Choroid plexus epithelial cell (primary cell): ENCODE data around the gene GNRH2.

ENCODE experiments used
- DNase-seq: peaks from one replicate; pipeline ENCODE4 v3.0.0-alpha.2; 2010; ENCODE audit warnings: low read depth
- H3K4me3 ChIP-seq: 2 replicates; pipeline ENCODE4 v1.5.1; 2011; ENCODE audit warnings: low read depth, mild to moderate bottlenecking, control low read depth, low read length, moderate library complexity
- TF ChIP-seq, protein P1 (sequence below): conservative IDR thresholded peaks from 2 replicates; pipeline ENCODE4 v1.5.1; 2011; ENCODE audit warnings: low read depth, mild to moderate bottlenecking, control low read depth, inconsistent platforms, low read length, moderate library complexity

GNRH2 gene

DNA sequence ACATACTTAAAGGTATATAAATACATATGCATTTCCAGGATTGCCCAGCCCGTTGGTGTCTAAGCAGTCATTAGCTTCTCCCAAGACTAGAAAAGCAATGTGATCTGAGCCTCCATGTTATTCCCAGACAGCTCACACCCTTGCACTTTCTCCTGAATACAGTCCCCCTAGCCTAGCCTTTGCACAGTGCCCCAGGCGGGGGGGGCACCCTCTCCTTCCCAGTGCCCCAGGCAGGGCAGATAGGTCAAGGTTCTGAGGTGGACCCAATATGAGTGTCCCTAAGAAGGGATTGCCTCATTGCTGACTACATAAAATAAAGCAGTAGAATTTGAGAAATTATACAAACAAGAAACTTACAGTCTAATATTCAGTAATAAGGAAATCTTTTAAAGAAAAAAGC is 15.4 kb upstream of the GNRH2 start:
- no peak overlapping the region for H3K4me3 ChIP-seq
- no peak for DNase-seq
- TF ChIP-seq, protein P1, sequence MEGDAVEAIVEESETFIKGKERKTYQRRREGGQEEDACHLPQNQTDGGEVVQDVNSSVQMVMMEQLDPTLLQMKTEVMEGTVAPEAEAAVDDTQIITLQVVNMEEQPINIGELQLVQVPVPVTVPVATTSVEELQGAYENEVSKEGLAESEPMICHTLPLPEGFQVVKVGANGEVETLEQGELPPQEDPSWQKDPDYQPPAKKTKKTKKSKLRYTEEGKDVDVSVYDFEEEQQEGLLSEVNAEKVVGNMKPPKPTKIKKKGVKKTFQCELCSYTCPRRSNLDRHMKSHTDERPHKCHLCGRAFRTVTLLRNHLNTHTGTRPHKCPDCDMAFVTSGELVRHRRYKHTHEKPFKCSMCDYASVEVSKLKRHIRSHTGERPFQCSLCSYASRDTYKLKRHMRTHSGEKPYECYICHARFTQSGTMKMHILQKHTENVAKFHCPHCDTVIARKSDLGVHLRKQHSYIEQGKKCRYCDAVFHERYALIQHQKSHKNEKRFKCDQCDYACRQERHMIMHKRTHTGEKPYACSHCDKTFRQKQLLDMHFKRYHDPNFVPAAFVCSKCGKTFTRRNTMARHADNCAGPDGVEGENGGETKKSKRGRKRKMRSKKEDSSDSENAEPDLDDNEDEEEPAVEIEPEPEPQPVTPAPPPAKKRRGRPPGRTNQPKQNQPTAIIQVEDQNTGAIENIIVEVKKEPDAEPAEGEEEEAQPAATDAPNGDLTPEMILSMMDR, result no peak

DNA sequence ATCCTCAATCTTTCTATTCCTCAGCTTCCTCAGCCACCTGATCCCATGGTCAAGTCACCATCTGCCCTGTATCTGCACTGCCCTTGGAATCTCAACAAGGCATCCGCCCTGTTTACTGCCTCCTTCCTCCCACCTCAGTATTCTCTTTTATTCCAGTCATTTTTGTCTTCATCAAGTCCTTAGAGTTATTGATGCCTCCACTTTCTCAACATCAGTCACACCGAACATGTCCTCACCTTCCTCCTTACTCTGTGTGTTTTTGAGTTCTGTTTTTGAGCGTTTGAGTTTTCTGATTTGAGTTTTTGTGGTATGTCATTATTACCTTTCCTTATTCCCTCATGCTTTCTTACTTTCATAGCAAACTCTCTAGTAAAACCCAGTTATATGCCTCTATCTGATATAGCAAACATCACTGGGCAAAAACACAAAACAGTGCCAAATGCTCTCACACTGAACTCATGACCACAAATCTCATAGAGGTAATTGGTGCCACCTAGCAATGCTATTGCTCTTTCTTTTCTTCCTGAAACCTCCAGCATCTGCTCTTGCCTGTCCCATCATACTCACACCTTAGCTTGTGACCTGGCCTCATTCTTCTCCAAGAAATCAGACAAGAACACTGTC is 11.8 kb upstream of the GNRH2 start:
- TF ChIP-seq, protein P1, result no peak
- no peak overlapping the region for H3K4me3 ChIP-seq
- DNase-seq, result no peak

DNA sequence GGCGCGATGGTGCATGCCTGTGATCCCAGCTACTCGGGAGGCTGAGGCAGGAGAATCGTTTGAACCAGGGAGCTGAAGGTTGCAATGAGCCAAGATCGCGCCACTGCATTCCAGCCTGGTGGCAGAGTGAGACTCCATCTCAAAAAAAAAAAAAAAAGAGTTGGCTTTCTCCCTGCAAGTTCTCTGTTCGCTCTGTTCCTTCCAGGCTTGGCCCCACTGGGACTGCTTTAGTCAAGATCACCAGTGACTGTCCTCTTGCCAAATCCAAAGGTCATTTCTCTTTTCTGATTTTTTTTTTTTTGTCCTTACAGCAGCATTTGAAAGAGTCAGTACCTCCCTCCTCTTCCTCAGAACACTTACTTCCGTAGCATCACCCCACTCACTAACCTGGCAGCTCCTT is 10.8 kb upstream of the GNRH2 start:
- no peak for DNase-seq
- TF ChIP-seq, protein P1, result no peak
- no peak overlapping the region for H3K4me3 ChIP-seq

DNA sequence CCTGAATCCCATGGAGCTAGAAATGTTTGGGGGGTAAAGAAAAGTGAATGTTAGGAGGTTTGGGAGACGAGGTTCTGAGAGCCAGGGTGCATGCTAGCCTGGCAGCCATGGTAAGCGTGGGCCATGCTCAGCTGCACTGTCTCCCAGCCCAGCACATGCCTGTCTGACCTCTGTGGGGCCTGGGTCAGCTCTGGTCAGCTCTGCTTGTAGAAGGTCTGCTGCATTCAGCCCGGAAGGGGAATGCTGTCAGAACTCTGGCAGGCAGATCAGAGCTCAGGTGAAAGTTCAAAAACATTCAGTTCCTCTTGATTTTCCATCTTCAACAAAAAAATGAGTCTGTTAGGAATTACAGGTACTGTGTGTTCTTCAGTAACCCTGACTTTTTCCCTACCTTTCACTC is 5.8 kb upstream of the GNRH2 start:
- no peak overlapping the region for H3K4me3 ChIP-seq
- TF ChIP-seq, protein P1, result no peak
- DNase-seq, result no peak

DNA sequence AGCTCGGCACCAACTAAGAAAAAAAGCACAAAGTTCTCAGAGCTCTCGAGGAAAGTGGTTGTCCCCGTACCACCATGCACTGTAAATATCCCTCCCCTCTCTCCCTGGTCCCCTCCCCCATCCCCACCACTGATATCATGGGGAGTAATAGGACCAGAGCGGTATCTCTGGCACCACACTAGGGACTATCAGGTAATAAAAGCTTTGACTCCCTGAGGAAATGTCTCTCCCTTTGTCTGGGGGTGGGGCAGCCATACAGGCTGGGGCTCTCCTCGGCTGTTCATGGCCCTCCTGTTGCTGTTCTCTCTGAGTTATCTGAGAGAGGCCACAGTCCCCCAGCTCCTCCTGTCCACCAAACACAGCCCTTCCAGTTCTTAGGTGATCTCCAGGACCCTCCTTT is 5.0 kb upstream of the GNRH2 start:
- TF ChIP-seq, protein P1, result no peak
- no peak for DNase-seq
- H3K4me3 ChIP-seq, result no peak overlapping the region

DNA sequence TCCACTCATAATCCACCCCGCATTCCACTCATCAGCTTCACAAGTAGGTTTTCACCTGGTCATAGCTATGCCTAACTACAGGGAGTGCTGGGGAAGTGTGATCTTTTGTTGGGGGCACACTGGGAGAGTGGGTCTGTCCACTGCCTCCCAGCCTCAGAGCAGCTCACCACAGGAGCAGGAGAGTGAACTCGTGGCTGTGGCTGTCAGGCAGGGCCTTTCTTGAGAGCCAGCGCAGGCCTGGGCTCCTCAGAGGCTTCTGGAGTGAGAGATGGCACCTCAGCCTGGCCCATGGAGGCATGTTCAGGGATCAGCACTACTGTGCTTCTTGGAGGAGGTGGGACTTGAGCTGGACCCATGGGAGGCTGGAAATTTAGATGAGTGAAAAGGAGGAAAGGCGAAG is 4.0 kb upstream of the GNRH2 start:
- no peak overlapping the region for H3K4me3 ChIP-seq
- TF ChIP-seq, protein P1, result no peak

DNA sequence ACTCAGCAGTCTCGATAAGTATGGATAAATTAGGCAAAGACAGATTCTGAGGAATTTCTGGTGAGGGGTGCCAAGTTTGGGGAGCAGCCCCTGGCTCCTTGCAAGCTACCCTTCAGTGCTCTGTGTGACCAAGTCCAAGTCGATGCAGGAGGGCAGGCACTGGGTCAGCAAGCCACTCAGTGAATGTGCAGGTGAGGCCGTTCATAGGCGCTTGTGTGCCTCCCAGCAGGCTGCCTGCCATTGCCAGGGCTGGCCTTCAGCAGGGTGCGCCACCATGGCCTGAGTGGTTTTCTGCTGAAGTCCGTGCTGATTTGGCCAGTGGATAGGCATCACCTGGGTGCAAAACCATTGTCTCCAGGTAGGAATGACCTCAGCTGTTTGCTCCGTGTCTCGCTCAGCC is 3.3 kb upstream of the GNRH2 start:
- DNase-seq, result no peak
- TF ChIP-seq, protein P1, result no peak
- H3K4me3 ChIP-seq, result no peak overlapping the region

More for the DNA sequence above, 4.0 kb upstream of the GNRH2 start:
- DNase-seq, result no peak
